K562 (cell line): ENCODE data around the gene CLCA2. TPM values are rescaled to one million over a fixed set of nuclear protein-coding genes. Genes with fewer than 3 reads are reported as not detected.
A peak's percentile ranks its signal among the peaks of the same experiment; 100 is the strongest.

ENCODE experiments used
- EGR1 ChIP-seq: fragments of 450-650 bp; conservative IDR thresholded peaks from 2 replicates; pipeline ENCODE4 v1.6.1; 2017; ENCODE audit warnings: mild to moderate bottlenecking
- HINFP ChIP-seq: fragments of 450-650 bp; conservative IDR thresholded peaks from 2 replicates; pipeline ENCODE4 v1.6.1; 2016; ENCODE audit warnings: missing genetic modification characterization, low read depth, mild to moderate bottlenecking, control low read depth, missing compliant biosample characterization
- MLLT1 ChIP-seq, 2 experiments: fragments of 450-650 bp; IDR thresholded peaks; 2 replicates each; pipeline ENCODE4 v1.6.1; 2016
- NRF1 ChIP-seq, 2 experiments: fragments of 450-650 bp; IDR thresholded peaks in 1 of 2; conservative IDR thresholded peaks in 1 of 2; 2 replicates each; pipeline ENCODE4 v1.6.1; 2014; ENCODE audit warnings: mild to moderate bottlenecking in 2 of 2
- ZNF699 ChIP-seq: fragments of 250-450 bp; sonication (Bioruptor Pico); IDR thresholded peaks from 2 replicates; pipeline ENCODE4 v1.8.0; 2021; ENCODE audit warnings: mild to moderate bottlenecking, moderate library complexity; ENCODE audit not compliant: insufficient replicate concordance
- polyA plus RNA-seq, 8 experiments: library from polyadenylated mRNA; depleted of rRNA in 4 of 8; stranded (reverse) in 5 of 8; unstranded in 3 of 8; fragments of >200 nt; fragmentation: Nextera tagmentation in 2 of 8; fragmentation: Illumina TruSeq in 1 of 8; extraction: Ambion mirVana in 2 of 8; extraction: Trizol in 1 of 8; gene quantifications; 2 replicates each; pipeline versions ENCODE4 v1.2.1 to v1.2.3, GENCODE V29; 2011 to 2014; ENCODE audit warnings: inconsistent platforms in 1 of 8, missing spikeins in 1 of 8
- total RNA-seq, 7 experiments: library from RNA; depleted of rRNA in 6 of 7; stranded (reverse); fragments of >200 nt in 6 of 7; fragmentation: Illumina TruSeq in 2 of 7; extraction: Trizol in 2 of 7; gene quantifications; 2 replicates each; pipeline versions ENCODE4 v1.2.1 to v1.2.3, GENCODE V29; 2011 to 2021; ENCODE audit warnings: low replicate concordance in 1 of 7
- TF ChIP-seq, protein P1 (sequence below): fragments of 250-450 bp; sonication (Bioruptor Pico); IDR thresholded peaks from 2 replicates; pipeline ENCODE4 v1.4.0; 2020; ENCODE audit warnings: mild to moderate bottlenecking
- TF ChIP-seq, protein P2 (sequence below): fragments of 450-650 bp; IDR thresholded peaks from 2 replicates; pipeline ENCODE4 v1.6.1; 2016; ENCODE audit warnings: mild to moderate bottlenecking
- TF ChIP-seq, protein P3 (sequence below): sonication (generic); formaldehyde crosslinking; IDR thresholded peaks from 2 replicates; pipeline ENCODE4 v1.8.0; 2022; ENCODE audit warnings: missing genetic modification reagents, mild to moderate bottlenecking, borderline replicate concordance

Gene CLCA2
- total and polyA plus RNA-seq, 9 of the 15 experiments (the other 6 are each of a cell fraction or from before 2014, with no cell fraction given) = 0.03 TPM; not detected in 8

- TF ChIP-seq, protein P1, sequence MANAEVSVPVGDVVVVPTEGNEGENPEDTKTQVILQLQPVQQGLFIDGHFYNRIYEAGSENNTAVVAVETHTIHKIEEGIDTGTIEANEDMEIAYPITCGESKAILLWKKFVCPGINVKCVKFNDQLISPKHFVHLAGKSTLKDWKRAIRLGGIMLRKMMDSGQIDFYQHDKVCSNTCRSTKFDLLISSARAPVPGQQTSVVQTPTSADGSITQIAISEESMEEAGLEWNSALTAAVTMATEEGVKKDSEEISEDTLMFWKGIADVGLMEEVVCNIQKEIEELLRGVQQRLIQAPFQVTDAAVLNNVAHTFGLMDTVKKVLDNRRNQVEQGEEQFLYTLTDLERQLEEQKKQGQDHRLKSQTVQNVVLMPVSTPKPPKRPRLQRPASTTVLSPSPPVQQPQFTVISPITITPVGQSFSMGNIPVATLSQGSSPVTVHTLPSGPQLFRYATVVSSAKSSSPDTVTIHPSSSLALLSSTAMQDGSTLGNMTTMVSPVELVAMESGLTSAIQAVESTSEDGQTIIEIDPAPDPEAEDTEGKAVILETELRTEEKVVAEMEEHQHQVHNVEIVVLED (CRISPR knock-in tag) = peak; percentile 88
- no peak for TF ChIP-seq ZNF699 (CRISPR knock-in tag)
- TF ChIP-seq EGR1 = peak; percentile 87
- no peak for TF ChIP-seq HINFP (tag)
- TF ChIP-seq NRF1 (conservative IDR thresholded peaks at IDR 0.05 in 1 of 2, IDR thresholded peaks at IDR 0.05 in 1 of 2) = peak in 1 of 2 experiments; percentile 26; a peak in 1 of 4 replicates
- TF ChIP-seq, protein P2, sequence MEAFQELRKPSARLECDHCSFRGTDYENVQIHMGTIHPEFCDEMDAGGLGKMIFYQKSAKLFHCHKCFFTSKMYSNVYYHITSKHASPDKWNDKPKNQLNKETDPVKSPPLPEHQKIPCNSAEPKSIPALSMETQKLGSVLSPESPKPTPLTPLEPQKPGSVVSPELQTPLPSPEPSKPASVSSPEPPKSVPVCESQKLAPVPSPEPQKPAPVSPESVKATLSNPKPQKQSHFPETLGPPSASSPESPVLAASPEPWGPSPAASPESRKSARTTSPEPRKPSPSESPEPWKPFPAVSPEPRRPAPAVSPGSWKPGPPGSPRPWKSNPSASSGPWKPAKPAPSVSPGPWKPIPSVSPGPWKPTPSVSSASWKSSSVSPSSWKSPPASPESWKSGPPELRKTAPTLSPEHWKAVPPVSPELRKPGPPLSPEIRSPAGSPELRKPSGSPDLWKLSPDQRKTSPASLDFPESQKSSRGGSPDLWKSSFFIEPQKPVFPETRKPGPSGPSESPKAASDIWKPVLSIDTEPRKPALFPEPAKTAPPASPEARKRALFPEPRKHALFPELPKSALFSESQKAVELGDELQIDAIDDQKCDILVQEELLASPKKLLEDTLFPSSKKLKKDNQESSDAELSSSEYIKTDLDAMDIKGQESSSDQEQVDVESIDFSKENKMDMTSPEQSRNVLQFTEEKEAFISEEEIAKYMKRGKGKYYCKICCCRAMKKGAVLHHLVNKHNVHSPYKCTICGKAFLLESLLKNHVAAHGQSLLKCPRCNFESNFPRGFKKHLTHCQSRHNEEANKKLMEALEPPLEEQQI = no peak
- TF ChIP-seq, protein P3, sequence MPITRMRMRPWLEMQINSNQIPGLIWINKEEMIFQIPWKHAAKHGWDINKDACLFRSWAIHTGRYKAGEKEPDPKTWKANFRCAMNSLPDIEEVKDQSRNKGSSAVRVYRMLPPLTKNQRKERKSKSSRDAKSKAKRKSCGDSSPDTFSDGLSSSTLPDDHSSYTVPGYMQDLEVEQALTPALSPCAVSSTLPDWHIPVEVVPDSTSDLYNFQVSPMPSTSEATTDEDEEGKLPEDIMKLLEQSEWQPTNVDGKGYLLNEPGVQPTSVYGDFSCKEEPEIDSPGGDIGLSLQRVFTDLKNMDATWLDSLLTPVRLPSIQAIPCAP = no peak
- TF ChIP-seq MLLT1 (IDR thresholded peaks at IDR 0.05) = no peak
Measured at GRCh38 chr1:86395751-86396497, 28.0 kb upstream of the CLCA2 start, which contains the start of gene ODF2L (continued).
